BLaER1 treated with 17β-estradiol and CSF1 and Interleukin-3, amounts not matched to agents 10 nM and 100 nM (cell line): Measurements from ENCODE around the gene SOD3.

Source experiments
- H3K27ac ChIP-seq, 11 experiments: shearing (Covaris generic); formaldehyde crosslinking; 2 replicates each; pipeline ENCODE4 v1.8.1; 2022
- H3K27me3 ChIP-seq, 11 experiments: shearing (Covaris generic); formaldehyde crosslinking; 2 replicates each; pipeline ENCODE4 v1.8.1; 2022
- H3K36me3 ChIP-seq, 11 experiments: shearing (Covaris generic); formaldehyde crosslinking; 2 replicates each; pipeline ENCODE4 v1.8.1; 2022
- H3K4me1 ChIP-seq, 10 experiments: shearing (Covaris generic); formaldehyde crosslinking; 2 replicates each; pipeline ENCODE4 v1.8.1; 2022
- H3K4me2 ChIP-seq, 11 experiments: shearing (Covaris generic); formaldehyde crosslinking; 2 replicates each; pipeline ENCODE4 v1.8.1; 2022
- H3K4me3 ChIP-seq, 10 experiments: shearing (Covaris generic); formaldehyde crosslinking; 2 replicates each; pipeline ENCODE4 v1.8.1; 2022
- H3K9ac ChIP-seq, 11 experiments: shearing (Covaris generic); formaldehyde crosslinking; 2 replicates each; pipeline ENCODE4 v1.8.1; 2022
- H3K9me3 ChIP-seq, 11 experiments: shearing (Covaris generic); formaldehyde crosslinking; replicated peaks in 1 of 11; 2 replicates each; pipeline ENCODE4 v1.8.1; 2022
- H4K20me1 ChIP-seq, 11 experiments: shearing (Covaris generic); formaldehyde crosslinking; 2 replicates each; pipeline ENCODE4 v1.8.1; 2022
- Cebpa-rat ChIP-seq, 11 experiments: shearing (Covaris generic); IDR thresholded peaks; 2 replicates each; pipeline ENCODE4 v1.8.1; 2022

Gene SOD3

DNA sequence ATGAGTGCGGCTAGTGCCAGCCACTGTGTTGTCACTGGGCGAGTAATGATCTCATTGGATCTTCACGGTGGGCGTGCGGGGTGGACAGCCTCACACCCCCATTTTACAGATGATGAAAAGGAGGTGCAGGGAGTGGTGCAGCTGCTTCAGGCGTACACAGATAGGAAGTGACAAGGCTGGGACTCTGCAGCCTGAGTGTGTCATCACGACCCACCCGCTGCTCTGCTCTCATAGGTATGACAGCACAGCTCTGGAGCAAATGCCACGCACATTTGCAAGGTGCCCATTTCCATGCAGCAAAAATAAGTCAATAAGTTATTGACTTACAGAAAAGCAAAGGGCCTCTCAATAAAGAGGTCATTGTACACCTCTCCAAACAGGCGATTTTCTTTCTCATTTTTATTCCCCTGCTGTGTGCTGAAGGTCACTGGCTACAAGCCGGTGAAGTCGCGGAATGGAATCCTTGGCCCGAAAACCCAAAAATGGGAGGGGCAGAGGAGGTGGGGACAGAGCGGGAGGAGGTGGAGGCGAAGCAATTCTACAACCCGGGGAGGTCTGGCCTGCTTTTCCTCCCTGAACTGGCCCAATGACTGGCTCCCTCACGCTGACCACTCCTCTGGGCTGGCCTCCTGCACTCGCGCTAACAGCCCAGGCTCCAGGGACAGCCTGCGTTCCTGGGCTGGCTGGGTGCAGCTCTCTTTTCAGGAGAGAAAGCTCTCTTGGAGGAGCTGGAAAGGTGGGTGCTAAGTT lies at the start of gene SOD3:
Gene SOD3 (plus strand): TSS at position 658 of the 750 bp plus-strand sequence. CDS start 3,949 bp downstream, outside the sequence.
- Histone ChIP-seq H3K27me3 (peaks cover 0 to 2% (median 0%) of the 10 kb centered on the region in 11 experiments; a peak in 1 of 22 replicates), H3K4me1 (peaks cover 8 to 34% (median 19%) of the 10 kb centered on the region in 10 experiments), H3K9ac (no peak within 1 kb of the TSS), H3K4me2 (peak within 1 kb of the TSS in 10 of 11 experiments; percentile 5 to 79 (median 50); a peak in 15 of 22 replicates), H3K9me3 (peaks cover 0 to 14% (median 10%) of the 10 kb centered on the region in 11 experiments; a peak in 17 of 22 replicates), H3K4me3 (no peak within 1 kb of the TSS), H3K36me3 (no peaks in the 10 kb centered on the region), H3K27ac (no peak within 1 kb of the TSS), H4K20me1 (no peaks in the 10 kb centered on the region)
- TF ChIP-seq Cebpa-rat (IDR thresholded peaks at IDR 0.05) = no peak

GRCh38 chr4:24747234-24747975 lies 48.0 kb upstream of the SOD3 start:
- Histone ChIP-seq H3K27me3 (no peaks in the 10 kb centered on the region; a peak in 2 of 22 replicates), H3K4me2 (no peak overlapping the region), H3K27ac (no peak overlapping the region), H4K20me1 (no peaks in the 10 kb centered on the region), H3K4me1 (no peaks in the 10 kb centered on the region), H3K9me3 (peaks cover 0 to 20% (median 11%) of the 10 kb centered on the region in 11 experiments; a peak in 6 of 22 replicates), H3K4me3 (no peak overlapping the region), H3K9ac (no peak overlapping the region), H3K36me3 (no peaks in the 10 kb centered on the region)
- TF ChIP-seq Cebpa-rat (IDR thresholded peaks at IDR 0.05) = no peak

DNA sequence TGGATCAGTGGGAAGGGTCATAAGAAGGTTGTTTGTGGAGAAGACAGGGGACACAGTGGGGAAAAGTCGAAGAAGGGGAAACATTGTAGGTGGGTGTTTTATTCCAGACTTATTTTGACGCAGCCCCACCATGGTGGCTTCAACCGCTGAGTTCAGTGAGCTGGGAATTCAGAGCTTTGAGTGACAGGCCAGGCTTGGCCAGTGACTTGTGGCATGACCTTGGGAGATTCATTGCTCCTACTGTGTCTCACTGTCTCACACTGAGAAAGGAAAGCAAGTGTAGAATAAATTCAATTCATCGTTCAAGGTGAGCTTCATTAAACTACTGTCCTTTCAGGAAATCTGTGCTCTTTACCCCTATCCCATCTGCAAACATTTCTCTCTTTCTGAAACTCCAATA lies 47.4 kb upstream of the SOD3 start:
- TF ChIP-seq Cebpa-rat (IDR thresholded peaks at IDR 0.05) = no peak
- H3K27ac ChIP-seq = no peak overlapping the region
- peaks cover 0 to 24% (median 12%) of the 10 kb centered on the region in 11 experiments; a peak in 6 of 22 replicates for H3K9me3 ChIP-seq

DNA sequence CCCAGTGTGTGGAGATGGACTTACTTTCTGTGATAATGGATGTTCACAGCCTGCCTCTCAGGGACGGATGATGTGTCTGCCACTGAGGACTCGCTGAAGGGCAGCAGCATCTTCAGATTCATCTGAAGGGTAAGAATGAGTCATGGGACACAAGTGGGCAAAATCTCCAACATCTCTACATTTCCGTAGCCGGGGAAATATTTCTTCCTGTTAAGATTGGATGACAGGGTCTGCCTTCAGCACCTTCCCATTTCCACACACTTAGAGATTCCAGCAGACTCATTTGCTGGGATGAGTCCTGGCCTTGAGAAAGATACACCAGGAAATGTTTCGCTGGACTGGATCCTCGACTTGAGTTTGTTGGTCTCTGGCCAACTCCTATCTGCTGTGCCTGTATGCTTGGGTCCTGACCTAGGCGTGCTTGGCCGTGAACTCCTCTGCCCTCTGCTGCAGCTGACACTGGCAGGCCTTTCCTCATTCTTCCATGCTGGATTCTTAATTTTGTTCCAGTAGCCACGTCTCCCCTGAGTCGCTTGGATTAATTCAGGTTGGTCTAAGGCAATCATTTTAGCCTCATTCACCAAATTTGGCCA lies 46.5 kb upstream of the SOD3 start:
- no peak overlapping the region for H3K4me3 ChIP-seq
- no peaks in the 10 kb centered on the region; a peak in 2 of 22 replicates for H3K27me3 ChIP-seq
- no peak overlapping the region for H3K9ac ChIP-seq
- H3K9me3 ChIP-seq = peaks cover 0 to 24% (median 13%) of the 10 kb centered on the region in 11 experiments; a peak in 7 of 22 replicates
- H3K36me3 ChIP-seq = no peaks in the 10 kb centered on the region
- H3K27ac ChIP-seq = no peak overlapping the region
- peaks cover 0 to 4% (median 0%) of the 10 kb centered on the region in 10 experiments; a peak in 2 of 20 replicates for H3K4me1 ChIP-seq
- no peak overlapping the region for H3K4me2 ChIP-seq
- no peaks in the 10 kb centered on the region for H4K20me1 ChIP-seq
- TF ChIP-seq Cebpa-rat (IDR thresholded peaks at IDR 0.05) = no peak

More for the DNA sequence above, 47.4 kb upstream of the SOD3 start:
- no peaks in the 10 kb centered on the region for H3K4me1 ChIP-seq
- no peak overlapping the region for H3K9ac ChIP-seq
- no peaks in the 10 kb centered on the region for H4K20me1 ChIP-seq
- H3K4me2 ChIP-seq = no peak overlapping the region
- H3K27me3 ChIP-seq = no peaks in the 10 kb centered on the region; a peak in 2 of 22 replicates
- no peaks in the 10 kb centered on the region for H3K36me3 ChIP-seq
- H3K4me3 ChIP-seq = no peak overlapping the region

GRCh38 chr4:24750106-24750505 lies 45.3 kb upstream of the SOD3 start:
- Histone ChIP-seq H3K9ac (no peak overlapping the region), H3K4me2 (no peak overlapping the region), H3K4me3 (no peak overlapping the region), H3K36me3 (no peaks in the 10 kb centered on the region), H3K4me1 (peaks cover 0 to 4% (median 0%) of the 10 kb centered on the region in 10 experiments; a peak in 2 of 20 replicates), H3K9me3 (peaks cover 0 to 25% (median 13%) of the 10 kb centered on the region in 11 experiments; a peak in 8 of 22 replicates), H3K27ac (no peak overlapping the region), H4K20me1 (no peaks in the 10 kb centered on the region), H3K27me3 (no peaks in the 10 kb centered on the region; a peak in 2 of 22 replicates)
- no peak for TF ChIP-seq Cebpa-rat (IDR thresholded peaks at IDR 0.05)

GRCh38 chr4:24751926-24752539 lies 43.3 kb upstream of the SOD3 start:
- Histone ChIP-seq H3K27me3 (no peaks in the 10 kb centered on the region; a peak in 2 of 22 replicates), H3K4me3 (no peak overlapping the region), H4K20me1 (no peaks in the 10 kb centered on the region), H3K9me3 (peaks cover 16 to 38% (median 28%) of the 10 kb centered on the region in 11 experiments), H3K36me3 (no peaks in the 10 kb centered on the region), H3K4me1 (peaks cover 0 to 4% (median 0%) of the 10 kb centered on the region in 10 experiments; a peak in 2 of 20 replicates), H3K4me2 (no peak overlapping the region), H3K27ac (no peak overlapping the region), H3K9ac (no peak overlapping the region)
- no peak for TF ChIP-seq Cebpa-rat (IDR thresholded peaks at IDR 0.05)

GRCh38 chr4:24753519-24753918 lies 41.9 kb upstream of the SOD3 start:
- no peaks in the 10 kb centered on the region for H4K20me1 ChIP-seq
- peaks cover 0 to 4% (median 0%) of the 10 kb centered on the region in 10 experiments; a peak in 2 of 20 replicates for H3K4me1 ChIP-seq
- H3K36me3 ChIP-seq = peaks cover 0 to 4% (median 0%) of the 10 kb centered on the region in 11 experiments; a peak in 1 of 22 replicates
- no peak overlapping the region for H3K27ac ChIP-seq
- H3K4me3 ChIP-seq = no peak overlapping the region
- no peak overlapping the region for H3K9ac ChIP-seq
- H3K4me2 ChIP-seq = 0 out of 22 replicates have a peak overlapping the region, but pooled peaks of 1 of the 11 experiments have one; percentile 2
- no peaks in the 10 kb centered on the region; a peak in 2 of 22 replicates for H3K27me3 ChIP-seq
- H3K9me3 ChIP-seq = peaks cover 30 to 53% (median 43%) of the 10 kb centered on the region in 11 experiments
- no peak for TF ChIP-seq Cebpa-rat (IDR thresholded peaks at IDR 0.05)

GRCh38 chr4:24754571-24754970 lies 40.8 kb upstream of the SOD3 start:
- H3K27ac ChIP-seq = no peak overlapping the region

More at GRCh38 chr4:24754571-24754970, 40.8 kb upstream of the SOD3 start:
- no peak overlapping the region for H3K4me3 ChIP-seq
- no peaks in the 10 kb centered on the region for H4K20me1 ChIP-seq
- H3K4me2 ChIP-seq = no peak overlapping the region
- H3K27me3 ChIP-seq = no peaks in the 10 kb centered on the region; a peak in 2 of 22 replicates
- no peak overlapping the region for H3K9ac ChIP-seq
- peaks cover 36 to 63% (median 51%) of the 10 kb centered on the region in 11 experiments for H3K9me3 ChIP-seq
- peaks cover 0 to 4% (median 0%) of the 10 kb centered on the region in 10 experiments; a peak in 2 of 20 replicates for H3K4me1 ChIP-seq
- TF ChIP-seq Cebpa-rat (IDR thresholded peaks at IDR 0.05) = no peak
- peaks cover 0 to 4% (median 0%) of the 10 kb centered on the region in 11 experiments; a peak in 1 of 22 replicates for H3K36me3 ChIP-seq
